Epithelial cell of proximal tubule (primary cell): ENCODE results near the gene HIC1. TPM values are rescaled to one million over a fixed set of nuclear protein-coding genes. Genes with fewer than 3 reads are reported as not detected.

Experiments used
- DNase-seq: peaks from one replicate; pipeline ENCODE4 v3.0.0-alpha.2; 2011; ENCODE audit warnings: low read depth
- H3K4me3 ChIP-seq: 2 replicates; pipeline ENCODE4 v1.5.1; 2011; ENCODE audit warnings: low read depth, mild to moderate bottlenecking, low read length
- total RNA-seq: library from RNA; depleted of rRNA; stranded (reverse); fragments of >200 nt; gene quantifications from 2 replicates; pipeline ENCODE4 v1.2.3, GENCODE V29; 2015
- TF ChIP-seq, protein P1 (sequence below): conservative IDR thresholded peaks from 2 replicates; pipeline ENCODE4 v1.5.1; 2012; ENCODE audit warnings: low read depth, mild to moderate bottlenecking, low read length

Gene HIC1
- total RNA-seq, 1 donor from 2014 or later: 2.7 TPM

GRCh38 chr17:2094891-2095535, 40.1 kb downstream of the HIC1 start:
- DNase-seq: peak; percentile 9
- TF ChIP-seq, protein P1, sequence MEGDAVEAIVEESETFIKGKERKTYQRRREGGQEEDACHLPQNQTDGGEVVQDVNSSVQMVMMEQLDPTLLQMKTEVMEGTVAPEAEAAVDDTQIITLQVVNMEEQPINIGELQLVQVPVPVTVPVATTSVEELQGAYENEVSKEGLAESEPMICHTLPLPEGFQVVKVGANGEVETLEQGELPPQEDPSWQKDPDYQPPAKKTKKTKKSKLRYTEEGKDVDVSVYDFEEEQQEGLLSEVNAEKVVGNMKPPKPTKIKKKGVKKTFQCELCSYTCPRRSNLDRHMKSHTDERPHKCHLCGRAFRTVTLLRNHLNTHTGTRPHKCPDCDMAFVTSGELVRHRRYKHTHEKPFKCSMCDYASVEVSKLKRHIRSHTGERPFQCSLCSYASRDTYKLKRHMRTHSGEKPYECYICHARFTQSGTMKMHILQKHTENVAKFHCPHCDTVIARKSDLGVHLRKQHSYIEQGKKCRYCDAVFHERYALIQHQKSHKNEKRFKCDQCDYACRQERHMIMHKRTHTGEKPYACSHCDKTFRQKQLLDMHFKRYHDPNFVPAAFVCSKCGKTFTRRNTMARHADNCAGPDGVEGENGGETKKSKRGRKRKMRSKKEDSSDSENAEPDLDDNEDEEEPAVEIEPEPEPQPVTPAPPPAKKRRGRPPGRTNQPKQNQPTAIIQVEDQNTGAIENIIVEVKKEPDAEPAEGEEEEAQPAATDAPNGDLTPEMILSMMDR: peak; percentile 66
- no peak overlapping the region for H3K4me3 ChIP-seq

GRCh38 chr17:2095536-2095910, 40.6 kb downstream of the HIC1 start:
- TF ChIP-seq, protein P1: no peak
- H3K4me3 ChIP-seq: no peak overlapping the region
- DNase-seq: no peak

DNA sequence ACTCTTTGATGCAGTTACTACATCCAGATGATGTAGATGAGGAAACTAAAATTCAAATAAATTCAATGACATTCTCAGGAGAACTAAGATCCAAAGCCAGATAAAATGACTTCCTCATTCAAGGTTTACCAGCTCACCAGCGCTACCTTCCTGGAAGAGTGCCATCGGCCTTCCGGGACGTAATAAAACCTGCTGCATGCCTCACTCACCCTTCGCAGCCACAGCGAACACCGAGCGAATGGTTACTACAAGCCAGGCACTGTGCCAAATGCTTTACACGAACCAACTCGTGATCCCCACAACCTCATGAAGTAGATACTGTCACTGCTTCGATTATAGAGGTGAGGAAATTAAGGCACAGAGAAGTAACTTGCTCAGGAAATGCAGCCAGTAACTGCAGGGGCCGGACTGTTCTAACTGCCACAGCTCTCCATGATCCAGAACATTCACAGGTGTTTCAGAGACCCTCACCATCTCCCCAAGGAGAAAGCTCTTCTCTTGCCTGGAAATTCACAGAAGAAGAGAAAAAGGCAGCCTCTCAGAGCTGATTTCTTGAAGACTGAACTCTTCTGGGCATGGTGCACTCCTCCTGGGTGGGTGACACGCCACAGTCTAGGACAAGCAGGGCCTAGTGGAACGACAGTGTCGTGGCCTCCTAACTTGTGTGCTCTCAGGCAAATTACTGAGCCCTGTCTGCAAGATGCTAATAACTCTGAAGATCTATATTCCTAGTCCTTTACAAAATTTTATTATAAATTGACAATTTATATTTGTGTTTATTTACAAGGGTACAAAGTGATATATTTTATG, 46.8 kb downstream of the HIC1 start:
- TF ChIP-seq, protein P1: no peak
- peak; percentile 91 for DNase-seq
- no peak overlapping the region for H3K4me3 ChIP-seq

DNA sequence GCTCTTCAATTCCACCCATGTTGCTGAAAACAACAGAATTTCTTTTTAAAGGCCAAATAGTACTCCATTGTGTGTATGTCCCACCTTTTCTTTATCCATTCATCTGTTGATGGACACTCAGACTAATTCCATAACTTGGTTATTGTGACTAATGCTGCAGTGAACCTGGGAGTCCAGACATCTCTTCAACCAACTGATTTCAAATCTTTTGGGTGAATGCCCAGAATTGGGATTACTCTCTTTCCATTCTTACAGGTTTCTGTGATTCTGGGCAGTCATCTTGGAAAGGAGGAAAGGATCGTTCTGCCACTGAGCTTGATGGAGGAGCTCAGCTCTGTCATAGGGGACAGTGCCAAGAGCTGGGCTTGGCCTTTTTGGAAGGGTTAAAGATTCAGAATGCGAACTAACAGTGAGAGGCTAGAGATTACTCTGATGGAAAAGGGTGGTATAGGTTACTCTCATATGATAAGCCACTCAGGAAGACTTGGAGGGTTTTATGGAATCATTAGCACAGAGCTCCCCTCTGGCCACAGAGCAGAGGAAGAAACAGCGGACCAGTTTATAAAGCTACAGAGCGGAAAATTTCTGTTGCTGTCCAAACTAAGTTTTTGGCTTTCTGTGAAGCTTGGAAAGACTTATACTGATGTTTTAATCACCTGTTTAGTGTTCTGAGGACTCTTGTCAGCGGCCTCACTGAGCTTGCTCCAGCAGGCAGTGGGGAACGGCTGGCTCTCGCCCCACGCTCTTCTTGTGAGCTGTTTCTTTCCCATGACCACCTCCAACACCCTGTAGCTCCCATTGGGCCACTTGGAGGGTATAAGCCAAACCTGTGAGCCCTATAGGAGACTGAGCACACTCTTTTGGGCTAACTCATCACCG, 48.3 kb downstream of the HIC1 start:
- DNase-seq: no peak
- H3K4me3 ChIP-seq: no peak overlapping the region
- TF ChIP-seq, protein P1: no peak

DNA sequence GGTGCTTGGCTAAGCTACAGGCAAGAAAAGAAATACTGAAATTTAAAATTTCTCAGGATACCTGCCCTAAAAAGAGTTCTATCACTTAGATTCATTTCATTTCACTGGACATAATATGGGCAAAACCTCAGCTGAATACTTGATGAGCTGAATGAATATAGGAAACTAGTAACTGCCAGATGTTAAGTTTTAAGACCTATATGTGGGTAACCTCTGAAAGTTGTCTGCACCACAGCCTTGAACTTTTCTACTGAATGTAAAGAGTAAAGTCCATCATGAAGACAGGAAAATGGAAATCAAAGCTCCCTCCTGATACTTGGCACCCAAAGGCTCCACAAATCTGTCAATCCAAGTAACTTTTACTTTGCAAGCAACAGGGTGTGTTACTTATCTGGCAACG, 50.8 kb downstream of the HIC1 start:
- H3K4me3 ChIP-seq: no peak overlapping the region
- TF ChIP-seq, protein P1: no peak

GRCh38 chr17:2106308-2106955, 51.5 kb downstream of the HIC1 start:
- no peak overlapping the region for H3K4me3 ChIP-seq
- no peak for DNase-seq
- TF ChIP-seq, protein P1: no peak

More for the DNA sequence above, 50.8 kb downstream of the HIC1 start:
- no peak for DNase-seq
